ENCODE measurements around the gene GNG8.

Gene GNG8

DNA sequence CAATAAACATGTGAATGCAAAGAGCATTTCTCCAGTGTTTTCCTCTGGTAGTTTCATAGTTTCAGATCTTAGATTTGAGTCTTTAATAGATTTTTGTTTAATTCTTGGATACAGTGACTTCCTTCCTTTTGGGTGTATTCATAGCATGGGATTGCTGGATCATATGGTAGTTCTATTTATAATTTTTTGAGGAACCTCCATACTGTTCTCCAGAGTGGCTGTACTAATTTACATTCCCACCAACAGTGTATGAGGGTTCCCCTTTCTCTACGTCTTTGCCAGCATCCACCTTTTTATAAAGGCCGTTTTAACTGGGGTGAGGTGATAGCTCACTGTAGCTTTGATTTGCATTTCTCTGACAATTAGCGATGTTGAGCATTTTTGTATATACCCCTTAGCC, 44.1 kb downstream of the GNG8 start:
- ChIA-PET POLR2A (ENCODE audit: low non-redundant PET) (no interaction called here), CTCF (interaction anchor here (0.6 kb wide), 1 partner anchor 313 kb away, joined by 3 read pairs; no protein-coding TSS in a partner anchor)
- DNase-seq (ENCODE audit: low spot score), result no peak
- no peak overlapping the region for H3K27ac ChIP-seq
- TF ChIP-seq, protein P1, sequence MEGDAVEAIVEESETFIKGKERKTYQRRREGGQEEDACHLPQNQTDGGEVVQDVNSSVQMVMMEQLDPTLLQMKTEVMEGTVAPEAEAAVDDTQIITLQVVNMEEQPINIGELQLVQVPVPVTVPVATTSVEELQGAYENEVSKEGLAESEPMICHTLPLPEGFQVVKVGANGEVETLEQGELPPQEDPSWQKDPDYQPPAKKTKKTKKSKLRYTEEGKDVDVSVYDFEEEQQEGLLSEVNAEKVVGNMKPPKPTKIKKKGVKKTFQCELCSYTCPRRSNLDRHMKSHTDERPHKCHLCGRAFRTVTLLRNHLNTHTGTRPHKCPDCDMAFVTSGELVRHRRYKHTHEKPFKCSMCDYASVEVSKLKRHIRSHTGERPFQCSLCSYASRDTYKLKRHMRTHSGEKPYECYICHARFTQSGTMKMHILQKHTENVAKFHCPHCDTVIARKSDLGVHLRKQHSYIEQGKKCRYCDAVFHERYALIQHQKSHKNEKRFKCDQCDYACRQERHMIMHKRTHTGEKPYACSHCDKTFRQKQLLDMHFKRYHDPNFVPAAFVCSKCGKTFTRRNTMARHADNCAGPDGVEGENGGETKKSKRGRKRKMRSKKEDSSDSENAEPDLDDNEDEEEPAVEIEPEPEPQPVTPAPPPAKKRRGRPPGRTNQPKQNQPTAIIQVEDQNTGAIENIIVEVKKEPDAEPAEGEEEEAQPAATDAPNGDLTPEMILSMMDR (conservative IDR thresholded peaks at IDR 0.05; ENCODE audit: low read depth), result no peak

DNA sequence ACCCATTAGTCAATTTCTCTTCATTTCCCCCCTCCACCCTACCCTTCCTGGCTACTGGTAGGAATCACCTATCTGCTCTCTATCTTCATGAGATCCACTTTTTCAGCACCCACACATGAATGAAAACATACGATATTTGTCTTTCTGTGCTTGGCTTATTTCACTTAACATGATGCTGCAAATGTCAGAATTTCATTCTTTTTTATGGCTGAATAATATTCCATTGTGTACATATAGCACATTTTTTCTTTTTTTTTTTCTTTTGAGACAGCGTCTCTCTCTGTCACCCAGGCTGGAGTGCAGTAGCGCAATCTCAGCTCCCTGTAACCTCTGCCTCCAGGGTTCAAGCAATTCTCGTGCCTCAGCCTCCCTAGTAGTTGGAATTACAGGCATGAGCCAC, 44.7 kb downstream of the GNG8 start:
- TF ChIP-seq, protein P1 (conservative IDR thresholded peaks at IDR 0.05; ENCODE audit: low read depth), result no peak
- no peak for DNase-seq (ENCODE audit: low spot score)
- no peak overlapping the region for H3K27ac ChIP-seq
- ChIA-PET CTCF (no interaction called here), POLR2A (ENCODE audit: low non-redundant PET) (no interaction called here)

DNA sequence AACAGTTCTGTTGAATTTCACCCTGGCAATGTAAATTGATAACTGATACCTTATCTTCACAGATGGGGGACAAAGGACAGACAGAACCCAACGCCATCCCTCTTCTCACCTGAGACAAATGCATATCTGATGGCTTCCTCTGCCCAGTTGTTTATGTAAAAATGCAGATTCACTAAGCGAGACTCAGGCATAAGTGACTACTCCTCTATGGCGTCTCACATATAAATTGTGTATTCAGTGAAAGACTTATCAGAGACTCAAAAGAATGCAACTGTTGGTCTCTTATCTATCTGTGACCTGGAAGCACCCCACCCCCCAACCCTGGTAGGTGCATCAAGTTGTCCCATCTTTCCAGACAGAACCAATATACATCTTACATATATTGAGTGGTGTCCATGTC, 48.1 kb downstream of the GNG8 start:
- no peak for DNase-seq (ENCODE audit: low spot score)
- POLR2A ChIA-PET (ENCODE audit: low non-redundant PET), result interaction anchor here (0.6 kb wide), 1 partner anchor 32 kb away, joined by 4 read pairs; no protein-coding TSS in a partner anchor
- no peak overlapping the region for H3K27ac ChIP-seq
- TF ChIP-seq, protein P1 (conservative IDR thresholded peaks at IDR 0.05; ENCODE audit: low read depth), result no peak
- CTCF ChIA-PET, result no interaction called here

DNA sequence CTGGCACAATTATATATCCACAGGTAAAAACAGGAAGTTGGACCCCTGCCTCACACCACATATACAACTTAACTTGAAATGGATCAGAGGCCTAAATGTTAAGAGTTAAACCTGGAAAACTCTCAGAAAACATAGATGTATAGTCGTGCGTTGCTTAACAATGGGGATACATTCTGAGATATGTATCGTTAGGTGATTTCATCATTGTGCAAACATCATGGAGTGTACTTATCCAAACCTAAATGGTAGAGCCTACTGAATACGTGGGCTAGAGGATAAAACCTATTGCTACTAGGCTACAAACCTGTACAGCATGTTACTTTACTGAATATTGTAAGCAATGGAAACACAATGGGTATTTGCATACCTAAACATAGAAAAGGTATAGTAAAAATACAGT, 49.7 kb downstream of the GNG8 start:
- ChIA-PET CTCF (no interaction called here), POLR2A (ENCODE audit: low non-redundant PET) (no interaction called here)
- no peak overlapping the region for H3K27ac ChIP-seq
- no peak for DNase-seq (ENCODE audit: low spot score)
- TF ChIP-seq, protein P1 (conservative IDR thresholded peaks at IDR 0.05; ENCODE audit: low read depth), result no peak

DNA sequence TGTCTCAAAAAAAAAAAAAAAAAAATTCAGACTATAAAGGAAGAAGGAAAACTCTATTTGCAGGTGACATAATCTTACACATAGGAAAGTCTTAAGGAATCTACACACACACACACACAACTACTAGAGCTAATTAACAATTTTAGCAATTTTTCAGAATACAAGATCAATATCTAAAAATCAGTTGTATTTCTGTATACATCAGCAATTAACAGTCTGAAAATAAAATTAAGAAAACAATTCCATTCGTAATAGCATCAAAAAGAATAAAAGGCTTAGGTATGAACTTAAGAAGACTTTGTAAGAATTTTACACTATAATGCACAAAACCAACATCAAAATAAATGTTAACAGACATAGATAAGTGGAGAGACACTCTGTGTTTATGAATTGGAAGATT, 50.5 kb downstream of the GNG8 start:
- no peak overlapping the region for H3K27ac ChIP-seq
- DNase-seq (ENCODE audit: low spot score), result no peak
- ChIA-PET POLR2A (ENCODE audit: low non-redundant PET) (no interaction called here), CTCF (no interaction called here)
- TF ChIP-seq, protein P1 (conservative IDR thresholded peaks at IDR 0.05; ENCODE audit: low read depth), result no peak

All from RWPE1 (cell line).